Endodermal cell (in vitro differentiated cells): ENCODE results near the gene SCRN3. TPM values are rescaled to one million over a fixed set of nuclear protein-coding genes. Genes with fewer than 3 reads are reported as not detected.

Experiments used
- DNase-seq: peaks from one replicate; pipeline ENCODE4 v3.0.0-alpha.2; 2017
- H3K27ac ChIP-seq: 2 replicates; pipeline ENCODE4 v1.5.1; 2013; ENCODE audit warnings: mild to moderate bottlenecking, low read depth, low read length, moderate library complexity
- H3K27me3 ChIP-seq: 2 replicates; pipeline ENCODE4 v1.6.1; 2013; ENCODE audit warnings: mild to moderate bottlenecking, low read length, moderate library complexity; ENCODE audit not compliant: insufficient read depth, control insufficient read depth, poor library complexity, severe bottlenecking
- H3K36me3 ChIP-seq: 2 replicates; pipeline ENCODE4 v1.7.0; 2013; ENCODE audit warnings: mild to moderate bottlenecking, low read length, moderate library complexity; ENCODE audit not compliant: control insufficient read depth, insufficient read depth
- H3K4me1 ChIP-seq: one replicate; pipeline ENCODE4 v1.7.0; 2013; ENCODE audit warnings: low read length; ENCODE audit not compliant: control insufficient read depth, insufficient read depth
- H3K4me3 ChIP-seq: 2 replicates; pipeline ENCODE4 v1.5.1; 2013; ENCODE audit warnings: mild to moderate bottlenecking, low read length, moderate library complexity
- H3K9ac ChIP-seq: 2 replicates; pipeline ENCODE4 v1.6.1; 2013; ENCODE audit warnings: mild to moderate bottlenecking, low read length, moderate library complexity; ENCODE audit not compliant: poor library complexity, severe bottlenecking; ENCODE audit errors: extremely low read depth
- H3K9me3 ChIP-seq: 2 replicates; pipeline ENCODE4 v1.6.1; 2013; ENCODE audit warnings: mild to moderate bottlenecking, low read length, moderate library complexity; ENCODE audit not compliant: control insufficient read depth
- H3K27ac Mint-ChIP-seq: 2 replicates; pipeline ENCODE4 v1.8.0; 2020; ENCODE audit warnings: mixed read lengths
- H3K27me3 Mint-ChIP-seq: 2 replicates; pipeline ENCODE4 v1.8.0; 2021; ENCODE audit warnings: mild to moderate bottlenecking, mixed read lengths; ENCODE audit not compliant: insufficient read depth
- H3K36me3 Mint-ChIP-seq: 2 replicates; pipeline ENCODE4 v1.8.0; 2020; ENCODE audit warnings: low read depth, mixed read lengths
- H3K4me1 Mint-ChIP-seq: 2 replicates; pipeline ENCODE4 v1.8.0; 2020; ENCODE audit warnings: mixed read lengths
- H3K4me3 Mint-ChIP-seq: 2 replicates; pipeline ENCODE4 v1.8.0; 2020; ENCODE audit warnings: mild to moderate bottlenecking, moderate library complexity, mixed read lengths
- H3K9me3 Mint-ChIP-seq: 2 replicates; pipeline ENCODE4 v1.8.0; 2020; ENCODE audit warnings: mild to moderate bottlenecking, mixed read lengths
- CTCF ChIP-seq: fragments of 200-600 bp; sonication (generic); conservative IDR thresholded peaks from 2 replicates; pipeline ENCODE4 v1.5.0; 2021; ENCODE audit warnings: antibody characterized with exemption, mild to moderate bottlenecking
- WGBS, 2 experiments: methylation state at CpG; one replicate each; pipeline versions ENCODE4 v1.1.5 to v1.1.7; 2013; ENCODE audit warnings: missing lambda C conversion rate in 2 of 2, mixed read lengths in 1 of 2; ENCODE audit not compliant: insufficient coverage in 1 of 2, insufficient read length in 1 of 2; 5-methylcytosine and 5-hydroxymethylcytosine counted together
- long read RNA-seq, 4 experiments: library from polyadenylated mRNA in 2 of 4; library from RNA in 1 of 4; library from capped mRNA in 1 of 4; stranded (forward) in 3 of 4; unstranded in 1 of 4; transcript quantifications; one replicate each; pipeline ENCODE4 v2.0.0, GENCODE V29; 2020 to 2021; ENCODE audit warnings: inconsistent platforms in 1 of 4
- polyA plus RNA-seq, 2 experiments: library from polyadenylated mRNA; stranded (reverse); fragments of 50-300 nt; gene quantifications; one replicate each; pipeline ENCODE4 v1.2.3, GENCODE V29; 2013
- total RNA-seq, 2 donors: library from RNA; stranded (reverse); fragmentation: NEBNext Ultra II Directional in 1 of 2; extraction: Animal tissue kit (Norgen Biotek cat#: 25700) in 1 of 2; gene quantifications; 2 replicates in 1 of 2; 3 replicates in 1 of 2; pipeline ENCODE4 v1.2.1, GENCODE V29; 2021

Gene SCRN3
- total RNA-seq, result 10 to 100 TPM; 11.4 to 13.6 TPM
- polyA plus RNA-seq (2013, experiment 1 of 2), result 26.1 TPM
- 26.7 TPM for polyA plus RNA-seq (2013, experiment 2 of 2)
- long read RNA-seq, experiment 1, partial matches to known transcripts, result 1 of 5 reads
- long read RNA-seq, experiment 1, other reads (novel, unspliced or antisense), result 2 of 5 reads
- long read RNA-seq, experiment 2, transcript SCRN3-214 (4 exons, 943 nt), result major isoform, 9 of 22 reads
- long read RNA-seq, experiment 2, partial matches to known transcripts, result 2 of 22 reads
- long read RNA-seq, experiment 2, other reads (novel, unspliced or antisense), result 10 of 22 reads
- long read RNA-seq, experiment 3, transcript SCRN3-213 (4 exons, 1,674 nt), result minor isoform, 6 of 27 reads
- long read RNA-seq, experiment 3, transcript SCRN3-214 (4 exons, 943 nt), result major isoform, 10 of 27 reads
- long read RNA-seq, experiment 3, partial matches to known transcripts, result 1 of 27 reads
- long read RNA-seq, experiment 3, other reads (novel, unspliced or antisense), result 7 of 27 reads
- long read RNA-seq, experiment 4, transcript SCRN3-208 (3 exons, 658 nt), result minor isoform, 6 of 28 reads
- long read RNA-seq, experiment 4, transcript SCRN3-214 (4 exons, 943 nt), result major isoform, 12 of 28 reads
- long read RNA-seq, experiment 4, partial matches to known transcripts, result 1 of 28 reads
- long read RNA-seq, experiment 4, other reads (novel, unspliced or antisense), result 7 of 28 reads

DNA sequence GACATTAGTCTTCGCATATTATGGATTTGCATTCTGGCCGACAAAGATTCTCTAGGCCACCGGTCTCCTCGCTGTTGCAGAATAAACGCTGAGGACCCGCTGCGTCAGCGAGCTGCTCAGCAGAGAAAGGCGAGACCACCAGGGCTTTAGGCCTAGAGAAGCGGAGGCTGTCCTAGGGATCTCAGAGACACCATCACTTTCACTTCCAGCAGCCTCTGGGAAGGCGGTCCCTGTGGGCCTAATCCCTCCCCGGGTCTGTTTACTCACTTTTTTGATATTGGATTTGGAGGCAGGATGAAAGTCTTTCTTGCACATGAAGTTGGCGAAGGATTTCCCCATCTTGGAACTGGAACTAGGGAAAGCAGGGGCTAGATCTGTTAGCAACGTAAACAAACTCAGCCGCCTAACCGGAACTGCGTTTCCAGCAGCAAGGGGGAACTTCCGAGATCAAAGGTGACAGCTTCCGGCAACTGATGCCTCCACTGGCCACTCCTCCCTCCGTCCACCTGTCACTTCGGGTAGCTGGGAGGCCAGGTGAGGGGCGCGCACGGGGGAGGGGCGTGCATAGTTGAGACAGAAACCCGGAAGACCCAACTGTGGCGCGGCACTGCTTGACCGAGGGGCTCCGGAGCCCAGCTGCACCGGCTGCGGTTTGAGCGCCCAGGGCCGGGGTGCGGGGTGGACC lies at the start of gene SCRN3:
TSS of gene SCRN3 (plus strand) at position 447 of the 685 bp plus-strand sequence. CDS start 2,554 bp downstream, outside the sequence.
- H3K27me3 Mint-ChIP-seq, result peaks cover 4% of the 10 kb centered on the region
- H3K9me3 Mint-ChIP-seq, result no peaks in the 10 kb centered on the region
- no peaks in the 10 kb centered on the region for H3K9me3 ChIP-seq
- peak; percentile 10 for TF ChIP-seq CTCF
- H3K27ac ChIP-seq, result peak within 1 kb of the TSS; percentile 59
- H3K4me3 ChIP-seq, result peak within 1 kb of the TSS; percentile 91
- H3K4me1 ChIP-seq, result peaks cover 4% of the 10 kb centered on the region
- WGBS, 2 experiments, result 0 to 1% methylated on average over 20 to 35 of the region's 35 CpGs
- peak within 1 kb of the TSS; percentile 97 for H3K27ac Mint-ChIP-seq
- H3K27me3 ChIP-seq, result no peaks in the 10 kb centered on the region
- peak within 1 kb of the TSS; percentile 63 for H3K9ac ChIP-seq
- DNase-seq, result peak; percentile 97
- peaks cover 8% of the 10 kb centered on the region for H3K4me1 Mint-ChIP-seq
- peak within 1 kb of the TSS; percentile 95 for H3K4me3 Mint-ChIP-seq
- peaks cover 15% of the 10 kb centered on the region for H3K36me3 ChIP-seq
- peaks cover 21% of the 10 kb centered on the region for H3K36me3 Mint-ChIP-seq

DNA sequence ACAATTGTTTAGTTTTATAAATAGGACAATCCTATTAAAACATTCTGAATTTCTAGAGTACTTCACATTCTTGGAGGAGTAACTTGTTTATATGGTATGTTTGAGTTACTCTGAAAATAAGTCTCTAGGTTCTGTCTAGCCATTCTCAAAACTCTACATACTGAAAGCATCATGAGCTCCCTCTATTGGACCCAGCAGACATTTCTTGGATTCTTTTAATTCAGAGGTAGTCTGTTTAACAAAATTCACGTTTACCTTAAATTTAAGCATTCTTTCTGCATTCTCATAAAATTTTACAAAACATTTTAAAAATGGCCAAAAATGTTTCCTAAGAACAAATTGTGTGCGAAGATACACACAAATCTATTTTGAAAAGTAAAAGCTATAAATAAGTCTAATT lies 45.5 kb upstream of the SCRN3 start:
- no peak overlapping the region for H3K4me3 ChIP-seq
- H3K4me1 Mint-ChIP-seq, result peaks cover 4% of the 10 kb centered on the region
- no peak overlapping the region for H3K27ac ChIP-seq
- no peak overlapping the region for H3K9ac ChIP-seq
- no peaks in the 10 kb centered on the region for H3K4me1 ChIP-seq
- H3K36me3 ChIP-seq, result peaks cover 14% of the 10 kb centered on the region
- 78 to 100% methylated on average over 1 to 2 of the region's 2 CpGs for WGBS, 2 experiments
- no peaks in the 10 kb centered on the region for H3K9me3 ChIP-seq
- H3K9me3 Mint-ChIP-seq, result no peaks in the 10 kb centered on the region
- no peak overlapping the region for H3K4me3 Mint-ChIP-seq
- TF ChIP-seq CTCF, result peak; percentile 76
- no peak overlapping the region for H3K27ac Mint-ChIP-seq
- no peak for DNase-seq
- H3K27me3 ChIP-seq, result peaks cover 10% of the 10 kb centered on the region
- H3K27me3 Mint-ChIP-seq, result peaks cover 12% of the 10 kb centered on the region
- H3K36me3 Mint-ChIP-seq, result peaks cover 16% of the 10 kb centered on the region

- H3K9me3 ChIP-seq, result no peaks in the 10 kb centered on the region
- no peak for DNase-seq
- Mint-ChIP-seq H3K27me3 (peaks cover 6% of the 10 kb centered on the region), H3K36me3 (peaks cover 16% of the 10 kb centered on the region), H3K9me3 (no peaks in the 10 kb centered on the region), H3K27ac (no peak overlapping the region), H3K4me1 (peaks cover 2% of the 10 kb centered on the region), H3K4me3 (no peak overlapping the region)
- WGBS, 2 experiments, result 94 to 98% methylated on average over 1 of the region's 2 CpGs
- no peak overlapping the region for H3K9ac ChIP-seq
- H3K36me3 ChIP-seq, result peaks cover 14% of the 10 kb centered on the region
- no peak for TF ChIP-seq CTCF
- peaks cover 3% of the 10 kb centered on the region for H3K27me3 ChIP-seq
- no peaks in the 10 kb centered on the region for H3K4me1 ChIP-seq
- no peak overlapping the region for H3K27ac ChIP-seq
- no peak overlapping the region for H3K4me3 ChIP-seq
Measured at GRCh38 chr2:174350593-174351181, 44.8 kb upstream of the SCRN3 start.
